ENCODE measurements around the gene WDR54. TPM values are rescaled to one million over a fixed set of nuclear protein-coding genes. Genes with fewer than 3 reads are reported as not detected.

Gene WDR54
- total and polyA plus RNA-seq, 4 donors, result 1.7 to 4.2 (median 3.1) TPM

DNA sequence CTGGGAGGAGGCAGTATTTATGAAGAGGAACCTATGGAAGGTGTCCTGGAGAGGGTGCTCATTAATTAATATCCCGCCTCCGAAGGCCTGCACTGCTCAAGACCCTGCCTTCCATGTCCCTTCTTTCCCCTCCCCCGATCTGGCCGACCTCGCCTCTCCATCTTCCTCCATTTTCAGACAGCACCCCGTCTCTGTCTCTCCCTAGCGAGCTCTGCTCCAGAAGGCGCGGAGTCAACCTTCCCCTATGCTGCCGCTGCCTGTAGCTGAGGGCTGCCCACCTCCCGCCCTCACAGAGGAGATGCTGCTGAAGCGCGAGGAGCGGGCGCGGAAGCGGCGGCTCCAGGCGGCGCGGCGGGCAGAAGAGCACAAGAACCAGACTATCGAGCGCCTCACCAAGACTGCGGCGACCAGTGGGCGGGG, 35.6 kb downstream of the WDR54 start:
- peak overlapping the region; percentile 97 to 99 for H3K27ac ChIP-seq (ENCODE audit: low read depth in 1 of 2, low read length in 2 of 2)
- TF ChIP-seq, protein P1, sequence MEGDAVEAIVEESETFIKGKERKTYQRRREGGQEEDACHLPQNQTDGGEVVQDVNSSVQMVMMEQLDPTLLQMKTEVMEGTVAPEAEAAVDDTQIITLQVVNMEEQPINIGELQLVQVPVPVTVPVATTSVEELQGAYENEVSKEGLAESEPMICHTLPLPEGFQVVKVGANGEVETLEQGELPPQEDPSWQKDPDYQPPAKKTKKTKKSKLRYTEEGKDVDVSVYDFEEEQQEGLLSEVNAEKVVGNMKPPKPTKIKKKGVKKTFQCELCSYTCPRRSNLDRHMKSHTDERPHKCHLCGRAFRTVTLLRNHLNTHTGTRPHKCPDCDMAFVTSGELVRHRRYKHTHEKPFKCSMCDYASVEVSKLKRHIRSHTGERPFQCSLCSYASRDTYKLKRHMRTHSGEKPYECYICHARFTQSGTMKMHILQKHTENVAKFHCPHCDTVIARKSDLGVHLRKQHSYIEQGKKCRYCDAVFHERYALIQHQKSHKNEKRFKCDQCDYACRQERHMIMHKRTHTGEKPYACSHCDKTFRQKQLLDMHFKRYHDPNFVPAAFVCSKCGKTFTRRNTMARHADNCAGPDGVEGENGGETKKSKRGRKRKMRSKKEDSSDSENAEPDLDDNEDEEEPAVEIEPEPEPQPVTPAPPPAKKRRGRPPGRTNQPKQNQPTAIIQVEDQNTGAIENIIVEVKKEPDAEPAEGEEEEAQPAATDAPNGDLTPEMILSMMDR (IDR thresholded peaks at IDR 0.05; ENCODE audit: low read depth, low read length, missing input control), result no peak
- no peak for TF ChIP-seq EGR1 (IDR thresholded peaks at IDR 0.05; ENCODE audit: low read depth in 2 of 2)
- TF ChIP-seq, protein P2, sequence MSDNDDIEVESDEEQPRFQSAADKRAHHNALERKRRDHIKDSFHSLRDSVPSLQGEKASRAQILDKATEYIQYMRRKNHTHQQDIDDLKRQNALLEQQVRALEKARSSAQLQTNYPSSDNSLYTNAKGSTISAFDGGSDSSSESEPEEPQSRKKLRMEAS (IDR thresholded peaks at IDR 0.05), result no peak
- no peak for TF ChIP-seq JUND (IDR thresholded peaks at IDR 0.05)
- TF ChIP-seq RXRA (IDR thresholded peaks at IDR 0.05), result no peak
- no peak for TF ChIP-seq FOXA2 (IDR thresholded peaks at IDR 0.05)
- no peak for DNase-seq (ENCODE audit: low spot score)
- no peaks in the 10 kb centered on the region for H3K9me3 ChIP-seq (ENCODE audit: control insufficient read depth in 4 of 4, low read length in 3 of 4)
- H3K4me1 ChIP-seq (ENCODE audit: control insufficient read depth in 4 of 4, insufficient read depth in 4 of 4, low read length in 3 of 4), result peaks cover 5 to 40% (median 34%) of the 10 kb centered on the region in 4 donors
- peaks cover 0 to 8% (median 5%) of the 10 kb centered on the region in 4 donors for H3K36me3 ChIP-seq (ENCODE audit: control insufficient read depth in 4 of 4, insufficient read depth in 3 of 4, low read depth in 1 of 4, low read length in 3 of 4)
- H3K4me3 ChIP-seq (ENCODE audit: low read depth in 1 of 3, low read length in 3 of 3), result peak overlapping the region; percentile 44 to 75 (median 65)
- under 1% methylated on average over 27 of the region's 27 CpGs for WGBS
- H3K27me3 ChIP-seq (ENCODE audit: control insufficient read depth in 4 of 4, insufficient read depth in 4 of 4, low read length in 3 of 4), result no peaks in the 10 kb centered on the region
- H3K9ac ChIP-seq (ENCODE audit: low read depth in 1 of 2, low read length in 2 of 2), result no peak overlapping the region

DNA sequence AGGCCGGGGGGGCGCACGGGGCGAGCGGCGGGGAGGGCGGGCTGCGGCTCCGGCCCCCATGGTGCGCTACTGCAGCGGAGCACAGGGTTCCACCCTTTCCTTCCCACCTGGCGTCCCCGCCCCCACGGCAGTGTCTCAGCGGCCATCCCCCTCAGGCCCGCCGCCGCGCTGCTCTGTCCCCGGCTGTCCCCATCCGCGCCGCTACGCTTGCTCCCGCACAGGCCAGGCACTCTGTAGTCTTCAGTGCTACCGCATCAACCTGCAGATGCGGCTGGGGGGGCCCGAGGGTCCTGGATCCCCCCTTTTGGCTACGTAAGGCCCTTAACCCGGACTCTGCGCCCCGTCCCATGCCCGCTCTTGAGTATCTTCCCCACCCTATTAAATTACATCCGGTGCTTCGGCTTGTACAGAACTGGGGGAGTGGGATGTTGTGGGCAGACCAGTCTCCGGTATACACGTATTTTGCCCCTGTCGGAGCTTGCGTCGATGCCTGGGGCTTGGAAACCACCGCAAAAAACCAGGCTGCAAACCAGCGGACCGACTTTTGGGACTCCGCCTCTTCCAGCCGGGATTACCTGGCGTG, 36.1 kb downstream of the WDR54 start:
- TF ChIP-seq, protein P3, sequence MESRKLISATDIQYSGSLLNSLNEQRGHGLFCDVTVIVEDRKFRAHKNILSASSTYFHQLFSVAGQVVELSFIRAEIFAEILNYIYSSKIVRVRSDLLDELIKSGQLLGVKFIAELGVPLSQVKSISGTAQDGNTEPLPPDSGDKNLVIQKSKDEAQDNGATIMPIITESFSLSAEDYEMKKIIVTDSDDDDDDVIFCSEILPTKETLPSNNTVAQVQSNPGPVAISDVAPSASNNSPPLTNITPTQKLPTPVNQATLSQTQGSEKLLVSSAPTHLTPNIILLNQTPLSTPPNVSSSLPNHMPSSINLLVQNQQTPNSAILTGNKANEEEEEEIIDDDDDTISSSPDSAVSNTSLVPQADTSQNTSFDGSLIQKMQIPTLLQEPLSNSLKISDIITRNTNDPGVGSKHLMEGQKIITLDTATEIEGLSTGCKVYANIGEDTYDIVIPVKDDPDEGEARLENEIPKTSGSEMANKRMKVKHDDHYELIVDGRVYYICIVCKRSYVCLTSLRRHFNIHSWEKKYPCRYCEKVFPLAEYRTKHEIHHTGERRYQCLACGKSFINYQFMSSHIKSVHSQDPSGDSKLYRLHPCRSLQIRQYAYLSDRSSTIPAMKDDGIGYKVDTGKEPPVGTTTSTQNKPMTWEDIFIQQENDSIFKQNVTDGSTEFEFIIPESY (IDR thresholded peaks at IDR 0.05), result no peak
- TF ChIP-seq, protein P4, sequence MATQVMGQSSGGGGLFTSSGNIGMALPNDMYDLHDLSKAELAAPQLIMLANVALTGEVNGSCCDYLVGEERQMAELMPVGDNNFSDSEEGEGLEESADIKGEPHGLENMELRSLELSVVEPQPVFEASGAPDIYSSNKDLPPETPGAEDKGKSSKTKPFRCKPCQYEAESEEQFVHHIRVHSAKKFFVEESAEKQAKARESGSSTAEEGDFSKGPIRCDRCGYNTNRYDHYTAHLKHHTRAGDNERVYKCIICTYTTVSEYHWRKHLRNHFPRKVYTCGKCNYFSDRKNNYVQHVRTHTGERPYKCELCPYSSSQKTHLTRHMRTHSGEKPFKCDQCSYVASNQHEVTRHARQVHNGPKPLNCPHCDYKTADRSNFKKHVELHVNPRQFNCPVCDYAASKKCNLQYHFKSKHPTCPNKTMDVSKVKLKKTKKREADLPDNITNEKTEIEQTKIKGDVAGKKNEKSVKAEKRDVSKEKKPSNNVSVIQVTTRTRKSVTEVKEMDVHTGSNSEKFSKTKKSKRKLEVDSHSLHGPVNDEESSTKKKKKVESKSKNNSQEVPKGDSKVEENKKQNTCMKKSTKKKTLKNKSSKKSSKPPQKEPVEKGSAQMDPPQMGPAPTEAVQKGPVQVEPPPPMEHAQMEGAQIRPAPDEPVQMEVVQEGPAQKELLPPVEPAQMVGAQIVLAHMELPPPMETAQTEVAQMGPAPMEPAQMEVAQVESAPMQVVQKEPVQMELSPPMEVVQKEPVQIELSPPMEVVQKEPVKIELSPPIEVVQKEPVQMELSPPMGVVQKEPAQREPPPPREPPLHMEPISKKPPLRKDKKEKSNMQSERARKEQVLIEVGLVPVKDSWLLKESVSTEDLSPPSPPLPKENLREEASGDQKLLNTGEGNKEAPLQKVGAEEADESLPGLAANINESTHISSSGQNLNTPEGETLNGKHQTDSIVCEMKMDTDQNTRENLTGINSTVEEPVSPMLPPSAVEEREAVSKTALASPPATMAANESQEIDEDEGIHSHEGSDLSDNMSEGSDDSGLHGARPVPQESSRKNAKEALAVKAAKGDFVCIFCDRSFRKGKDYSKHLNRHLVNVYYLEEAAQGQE (IDR thresholded peaks at IDR 0.05), result peak; percentile 84
- peaks cover 5 to 40% (median 34%) of the 10 kb centered on the region in 4 donors for H3K4me1 ChIP-seq (ENCODE audit: control insufficient read depth in 4 of 4, insufficient read depth in 4 of 4, low read length in 3 of 4)

More for the DNA sequence above, 36.1 kb downstream of the WDR54 start:
- DNase-seq (ENCODE audit: low spot score), result peak; percentile 79
- Histone ChIP-seq H3K36me3 (ENCODE audit: control insufficient read depth in 4 of 4, insufficient read depth in 3 of 4, low read depth in 1 of 4, low read length in 3 of 4) (peaks cover 3 to 13% (median 5%) of the 10 kb centered on the region in 4 donors), H3K27ac (ENCODE audit: low read depth in 1 of 2, low read length in 2 of 2) (peak overlapping the region; percentile 97 to 99), H3K9ac (ENCODE audit: low read depth in 1 of 2, low read length in 2 of 2) (peak overlapping the region; percentile 76 to 90), H3K9me3 (ENCODE audit: control insufficient read depth in 4 of 4, low read length in 3 of 4) (no peaks in the 10 kb centered on the region), H3K4me3 (ENCODE audit: low read depth in 1 of 3, low read length in 3 of 3) (peak overlapping the region; percentile 65 to 76 (median 75)), H3K27me3 (ENCODE audit: control insufficient read depth in 4 of 4, insufficient read depth in 4 of 4, low read length in 3 of 4) (no peaks in the 10 kb centered on the region)
- WGBS, result under 1% methylated on average over 46 of the region's 46 CpGs

Data from liver (tissue), 9 donors.